Activated T-cell treated with anti-CD3 and anti-CD28 coated beads for 48 hours (primary cell): Measurements from ENCODE around the gene ARHGEF17.

ENCODE experiments used
- DNase-seq: peaks from one replicate; pipeline ENCODE4 v3.0.0-alpha.2; 2020; ENCODE audit warnings: low read depth

Gene ARHGEF17

DNA sequence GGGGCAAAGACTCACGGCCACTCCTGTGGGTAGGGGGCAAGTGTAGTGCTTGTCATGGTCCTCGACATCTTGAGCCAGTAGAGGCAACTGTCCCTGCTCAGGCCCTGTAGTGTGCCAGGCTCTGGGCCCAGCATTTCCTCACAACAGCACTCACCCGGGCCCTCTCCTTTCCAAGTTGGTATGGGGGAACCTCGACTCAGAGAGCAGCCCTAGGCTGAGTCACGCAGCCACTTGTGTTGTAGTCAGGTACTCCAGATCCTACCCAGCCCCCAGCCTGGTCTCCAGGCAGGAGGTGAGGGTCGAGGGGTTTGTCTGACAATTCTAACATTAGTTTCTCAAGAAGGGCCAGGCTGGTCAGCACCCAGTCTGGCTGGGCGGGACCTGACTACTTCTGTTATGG, 72.3 kb downstream of the ARHGEF17 start:
- DNase-seq, result no peak

DNA sequence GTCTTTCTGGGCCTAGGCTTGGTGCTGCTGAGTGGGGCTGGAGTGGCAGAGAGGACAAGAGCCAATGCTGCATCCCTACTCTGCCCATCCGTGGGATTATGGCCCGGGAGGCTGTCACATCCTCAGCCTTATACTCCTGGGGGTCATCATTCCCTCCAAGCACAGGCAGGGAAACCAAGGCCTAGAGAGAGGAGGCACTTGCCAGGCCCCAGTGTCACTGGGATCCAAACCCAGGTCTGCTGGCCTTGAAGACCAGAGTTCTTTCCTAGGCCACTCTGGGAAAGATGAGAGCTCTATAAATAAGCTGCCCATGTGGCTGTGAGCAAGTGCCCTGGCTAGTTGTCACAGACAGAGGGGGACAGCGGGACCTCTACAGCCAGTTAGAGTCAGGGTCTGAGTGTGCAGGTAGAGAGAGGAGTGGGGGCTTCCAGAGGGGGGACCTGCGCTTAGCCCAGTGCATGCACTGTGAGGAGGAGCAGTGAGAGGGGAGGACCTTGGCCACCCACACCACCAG, 72.9 kb downstream of the ARHGEF17 start:
- no peak for DNase-seq

DNA sequence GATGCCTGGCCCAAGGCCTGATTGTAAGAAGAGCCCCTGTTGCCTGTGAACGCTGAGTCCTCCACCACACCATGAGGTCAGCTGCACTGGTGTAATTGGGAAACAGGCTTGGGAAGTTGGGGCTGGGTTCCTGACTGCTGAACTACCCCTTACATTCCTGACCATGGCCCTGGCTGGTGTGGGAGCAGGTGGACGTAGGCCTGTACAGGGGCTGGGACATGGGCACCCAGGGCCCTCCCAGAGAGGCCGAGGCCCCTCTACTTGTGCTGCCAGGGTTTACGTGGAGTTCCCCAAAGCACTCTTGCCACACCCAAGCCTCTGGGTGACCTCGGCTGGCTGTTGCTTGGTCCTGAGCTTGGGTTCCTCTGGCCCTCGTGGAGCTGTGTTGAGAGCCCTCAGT, 73.5 kb downstream of the ARHGEF17 start:
- no peak for DNase-seq

DNA sequence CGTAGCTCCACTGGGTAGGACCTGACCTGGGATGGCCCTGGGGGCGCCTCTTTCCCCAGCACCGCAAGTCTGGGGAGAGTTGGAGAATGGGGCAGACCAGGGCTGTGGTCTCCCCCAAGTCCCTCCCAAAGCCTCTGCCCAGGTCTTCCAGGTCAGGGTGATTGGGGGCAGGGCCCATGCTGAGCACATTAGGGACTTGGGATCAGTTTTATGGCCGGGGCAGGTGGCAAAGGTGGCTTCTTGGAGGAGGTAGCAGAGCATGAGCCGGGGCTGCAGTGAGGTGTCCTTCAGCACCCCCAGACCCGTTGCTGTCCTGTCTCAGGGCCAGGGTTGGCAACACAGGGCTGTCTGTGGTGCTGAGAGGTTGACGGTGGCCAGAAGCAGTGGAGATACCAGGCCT, 74.1 kb downstream of the ARHGEF17 start:
- DNase-seq, result no peak

DNA sequence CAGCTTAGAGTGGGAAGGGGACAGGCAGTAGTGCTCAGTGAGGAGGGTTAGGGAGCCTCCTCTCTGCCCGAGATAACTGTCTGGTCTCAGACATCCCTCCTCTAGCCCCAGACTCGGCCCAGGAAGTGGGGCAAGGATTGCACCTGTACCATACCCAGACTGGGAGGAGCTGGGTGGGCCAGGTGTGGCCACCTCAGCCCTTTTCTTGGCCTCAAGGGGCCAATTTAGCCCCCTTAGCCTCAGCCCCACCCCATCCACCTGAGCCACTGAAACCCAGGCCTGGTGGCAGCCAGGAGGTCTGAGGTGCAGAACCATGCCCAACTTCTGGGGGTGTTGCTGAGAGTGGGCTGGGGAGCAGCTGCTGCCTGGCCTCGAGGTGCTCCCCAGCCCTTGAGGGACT, 74.7 kb downstream of the ARHGEF17 start:
- no peak for DNase-seq

DNA sequence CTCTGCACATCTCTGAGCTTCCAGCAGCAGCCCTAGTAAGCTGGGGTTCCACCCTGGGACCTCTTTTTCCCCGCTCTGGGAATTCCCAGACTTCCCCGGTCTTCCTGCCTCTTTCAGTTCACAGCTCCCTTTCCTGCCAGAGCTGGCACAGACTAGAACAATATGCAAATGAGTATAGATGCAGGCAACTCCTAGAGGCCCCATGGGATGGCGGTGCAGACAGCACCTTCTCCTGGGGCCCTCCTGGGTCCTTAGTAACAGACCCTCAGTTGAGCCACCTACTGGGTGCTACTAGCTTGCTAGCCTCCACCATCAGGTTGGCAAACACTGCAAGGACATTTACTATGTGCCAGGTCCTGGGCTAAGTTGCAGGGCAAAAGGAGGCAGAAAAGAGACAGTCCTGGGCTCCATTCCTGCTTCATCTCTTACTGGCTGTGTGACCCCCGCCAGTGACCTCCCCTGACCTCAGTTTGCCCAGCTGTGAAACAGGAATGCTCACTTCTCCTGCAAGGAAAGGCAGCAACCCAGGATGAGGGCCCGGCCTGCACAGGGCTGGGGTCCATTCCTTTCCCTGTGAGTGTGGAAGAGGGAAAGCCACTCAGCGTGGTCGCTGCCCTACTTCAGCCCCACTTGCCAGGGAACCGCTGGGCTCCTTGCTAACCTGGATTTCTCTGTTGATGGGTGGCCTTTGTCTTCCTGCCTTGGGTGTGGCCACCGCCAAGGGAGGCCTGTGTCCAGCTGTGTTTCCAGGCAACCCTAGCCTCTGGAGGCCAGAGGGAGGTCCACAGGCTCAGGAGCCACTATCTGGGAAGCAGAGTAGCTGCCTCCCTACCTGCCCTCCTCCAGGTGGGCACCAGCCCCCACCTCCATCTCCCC, 75.4 kb downstream of the ARHGEF17 start:
- no peak for DNase-seq

DNA sequence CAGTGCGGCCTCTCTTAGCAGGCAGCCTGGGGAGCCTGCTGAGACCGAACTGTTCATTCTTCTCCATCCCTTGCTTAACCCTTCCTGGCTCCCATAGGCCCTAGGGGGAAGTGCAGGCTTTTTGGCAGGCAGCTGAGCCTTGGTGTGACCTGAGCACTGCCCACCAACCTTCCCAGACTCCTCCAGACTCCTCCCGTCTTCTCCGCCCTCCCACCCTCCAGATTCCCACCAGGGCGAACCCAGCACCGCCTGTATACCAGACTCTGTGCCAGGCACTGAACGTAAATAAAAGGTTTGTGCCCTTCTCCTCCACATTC, 76.0 kb downstream of the ARHGEF17 start:
- no peak for DNase-seq

DNA sequence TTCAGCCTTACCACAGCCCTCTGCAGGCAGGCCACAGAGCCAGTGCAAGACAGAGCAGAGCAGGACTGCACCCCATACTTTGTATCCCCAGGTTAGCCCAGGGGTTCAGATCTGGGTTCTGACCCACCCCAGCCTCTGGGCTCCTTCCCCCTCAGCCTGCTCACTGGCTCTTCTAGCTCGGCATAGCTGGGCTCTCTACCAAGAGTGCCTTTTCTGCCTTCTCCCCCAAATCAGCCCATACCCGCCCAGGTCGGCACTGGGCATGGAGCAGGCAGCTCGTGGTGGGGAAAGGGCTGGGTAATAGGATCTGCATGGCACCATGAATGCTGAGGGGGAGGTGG, 76.4 kb downstream of the ARHGEF17 start:
- no peak for DNase-seq

DNA sequence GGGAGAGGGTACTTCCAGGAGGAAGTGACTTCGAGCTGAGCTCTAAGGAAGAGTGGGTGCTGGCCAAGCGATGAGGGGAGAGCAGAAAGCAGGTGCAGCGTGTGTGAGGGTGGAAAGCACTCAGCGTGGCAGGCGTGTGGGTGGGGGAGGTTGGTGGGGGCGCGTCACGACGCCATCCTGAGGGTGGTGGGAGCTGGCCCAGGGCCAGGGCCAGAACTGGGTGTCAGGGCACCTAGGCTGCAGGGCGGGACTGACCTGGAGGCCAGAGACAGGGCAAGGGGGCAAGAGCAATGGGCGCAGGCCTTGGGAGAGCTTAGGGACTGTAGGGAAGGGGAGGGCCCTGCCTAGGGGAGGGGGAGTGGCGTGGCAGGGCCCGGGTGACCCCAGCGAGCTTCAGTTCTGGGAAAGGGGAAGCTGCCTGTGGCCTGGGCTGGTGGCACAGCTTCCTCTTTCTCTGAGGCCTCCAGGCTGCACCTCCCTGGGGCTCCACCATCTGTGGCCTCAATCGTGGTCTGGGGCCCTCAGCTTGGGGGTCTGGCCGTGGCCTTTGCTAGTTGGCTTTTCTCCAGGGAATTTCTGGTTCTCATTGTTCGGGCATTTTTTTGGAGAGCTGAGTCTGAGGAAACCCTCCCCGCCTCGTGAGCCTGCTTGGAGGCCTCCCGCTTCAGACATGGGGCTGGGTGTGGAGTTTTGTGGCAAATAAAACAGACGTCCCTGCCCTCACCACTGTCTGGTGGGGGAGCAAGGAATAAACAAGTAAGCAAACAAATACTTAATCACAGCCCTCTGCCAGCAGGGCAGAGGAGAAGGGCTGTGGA, 77.0 kb downstream of the ARHGEF17 start:
- no peak for DNase-seq

DNA sequence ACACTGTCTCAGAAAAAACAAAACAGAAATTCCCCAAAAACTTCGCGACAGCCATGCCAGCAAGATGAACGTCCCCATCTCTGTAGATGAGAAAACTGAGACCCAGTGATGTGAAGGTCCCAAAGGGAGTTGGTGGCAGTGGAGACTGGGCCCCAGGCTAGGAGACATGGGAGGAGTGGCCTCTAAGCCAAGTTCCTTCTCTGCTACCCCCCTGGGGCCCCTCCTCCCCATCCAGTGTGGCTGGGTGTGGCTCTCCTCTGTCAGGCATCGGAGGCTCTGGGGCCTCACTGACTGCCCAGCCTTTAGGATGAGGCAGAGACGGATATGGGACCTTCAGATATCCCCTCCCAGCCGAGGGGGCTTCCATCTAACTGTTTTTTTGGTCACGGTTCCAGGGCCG, 77.9 kb downstream of the ARHGEF17 start:
- no peak for DNase-seq

DNA sequence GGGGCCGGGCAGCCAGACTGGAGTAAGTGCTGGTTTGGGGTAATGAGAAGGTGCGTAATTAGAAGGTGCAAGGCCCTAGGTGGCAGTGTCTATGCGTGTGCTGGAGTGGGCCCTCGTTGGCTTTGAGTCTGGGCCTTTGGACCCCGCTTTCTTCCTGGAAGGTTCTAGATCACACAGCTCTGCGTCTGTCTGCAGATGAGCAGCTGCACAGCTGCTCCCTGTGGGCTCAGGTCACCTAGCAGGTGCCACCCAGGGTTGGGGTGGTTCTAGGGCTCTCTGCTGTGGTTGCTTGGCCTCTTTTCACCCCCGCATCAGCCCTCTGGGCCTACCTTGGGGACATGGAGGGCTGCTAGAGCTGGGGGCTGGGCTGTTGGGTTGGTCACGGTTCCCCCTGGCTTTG, 78.5 kb downstream of the ARHGEF17 start:
- no peak for DNase-seq

DNA sequence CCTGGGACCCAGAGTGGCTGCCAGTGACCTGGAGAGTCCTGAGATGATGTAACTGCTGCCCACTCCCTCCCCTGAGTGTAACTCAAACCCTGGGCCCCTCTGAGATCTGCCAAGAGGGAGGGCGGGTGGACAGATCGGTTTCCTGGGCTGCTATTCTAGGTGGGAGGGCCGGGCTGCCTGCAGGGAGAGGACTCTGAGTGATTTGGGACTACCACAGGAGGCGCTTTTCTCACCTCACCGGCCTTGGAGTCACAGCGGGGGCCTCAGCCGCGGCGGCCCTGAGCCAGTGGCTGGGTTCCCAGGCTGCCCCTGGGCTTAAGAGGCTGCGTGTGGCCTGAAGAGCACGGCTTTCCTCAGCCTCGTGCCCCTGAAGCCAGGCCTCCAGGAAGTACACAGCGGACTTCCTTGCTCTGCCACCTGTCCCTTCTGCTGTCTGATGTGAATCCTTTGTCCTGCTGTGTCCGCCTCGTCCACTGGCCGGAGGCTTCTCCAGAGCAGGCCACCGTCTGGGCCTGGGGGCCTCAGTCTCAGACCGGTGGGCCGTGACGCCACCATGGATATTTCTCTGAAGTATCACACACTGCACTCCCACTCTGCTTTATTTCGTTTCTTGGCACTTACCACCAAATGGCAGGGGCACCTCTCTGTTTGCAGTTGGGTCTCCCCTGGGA, 79.7 kb downstream of the ARHGEF17 start:
- DNase-seq, result no peak

DNA sequence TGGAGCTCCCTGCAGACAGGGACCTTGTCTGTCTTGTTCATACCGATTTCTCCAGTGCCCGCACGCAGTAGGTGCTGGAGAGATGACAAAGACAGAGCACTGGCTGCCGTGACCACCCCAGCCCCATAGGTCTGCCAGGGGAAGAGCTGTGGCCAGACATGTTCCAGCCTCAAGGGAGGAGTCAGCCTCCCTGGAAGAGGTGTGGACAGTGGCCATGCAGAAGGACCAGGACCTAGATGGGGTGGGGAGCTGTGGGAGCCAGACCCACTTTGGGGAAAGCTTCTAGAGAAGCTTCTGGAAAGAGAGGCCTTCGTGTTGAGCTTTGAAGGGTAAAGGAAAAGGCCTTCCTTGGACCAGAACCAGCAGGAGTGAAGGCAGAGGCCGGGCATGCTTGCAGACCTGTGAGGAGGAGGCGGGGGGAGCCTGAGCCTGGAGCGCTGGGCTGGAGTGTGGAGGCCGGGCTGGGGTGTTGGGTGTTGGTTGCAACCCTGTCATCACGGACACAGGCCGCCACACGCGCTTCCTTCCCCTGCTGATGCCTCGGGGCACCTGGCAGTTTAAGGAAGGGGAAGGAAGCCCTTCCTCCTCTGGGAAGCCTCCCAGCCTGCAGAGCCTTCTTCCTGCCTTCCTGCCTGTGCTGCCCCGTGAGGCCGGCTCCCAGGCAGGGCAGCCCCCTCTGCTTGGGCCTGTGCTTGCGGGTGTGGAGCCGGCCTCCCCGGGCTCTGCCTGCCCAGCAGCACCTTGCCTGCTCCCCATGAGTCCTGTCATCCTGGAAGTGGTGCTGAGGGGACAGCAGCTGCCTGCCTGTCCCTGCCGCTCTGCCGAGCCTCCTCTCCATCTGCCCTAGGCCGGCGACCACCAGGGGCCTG, 80.4 kb downstream of the ARHGEF17 start:
- DNase-seq, result no peak

DNA sequence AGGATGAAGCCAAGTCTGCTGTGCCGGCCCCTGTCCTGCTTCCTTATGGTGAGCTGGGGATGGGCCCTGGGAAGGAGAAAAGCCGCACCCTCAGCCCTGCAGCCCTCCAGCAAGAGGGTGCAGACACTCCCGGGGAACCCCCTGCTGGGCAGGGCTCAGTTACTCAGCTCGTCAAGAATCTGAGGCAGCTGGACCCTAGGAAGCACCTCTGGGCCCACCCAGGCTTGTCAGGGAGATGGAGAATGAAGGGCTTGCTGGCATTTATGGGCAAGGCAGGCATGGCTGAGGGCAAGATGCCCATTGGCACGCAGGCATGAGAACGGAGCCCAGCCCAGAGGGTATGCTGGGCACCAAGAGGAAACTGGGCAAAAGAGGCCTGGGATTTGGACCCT, 81.1 kb downstream of the ARHGEF17 start:
- DNase-seq, result no peak

DNA sequence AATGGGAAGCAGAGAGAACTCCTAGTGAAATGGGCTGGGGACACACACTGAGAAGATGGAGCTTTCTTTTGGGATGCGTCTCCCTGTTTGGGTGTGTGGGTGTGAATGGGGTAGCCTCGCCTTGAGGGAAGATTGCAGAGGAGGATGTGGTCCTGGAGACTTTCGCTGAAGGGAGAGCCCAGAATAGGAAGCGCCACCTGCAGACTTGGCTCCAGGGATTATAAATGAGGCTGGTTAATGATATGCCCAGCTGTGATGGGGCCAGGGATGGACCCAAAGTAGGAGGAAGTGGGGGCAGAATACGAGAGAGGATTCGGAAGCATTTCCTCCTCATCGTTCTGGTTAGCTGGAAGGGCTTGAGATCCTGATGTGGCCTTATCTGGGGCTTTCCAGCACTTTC, 81.8 kb downstream of the ARHGEF17 start:
- DNase-seq, result no peak

DNA sequence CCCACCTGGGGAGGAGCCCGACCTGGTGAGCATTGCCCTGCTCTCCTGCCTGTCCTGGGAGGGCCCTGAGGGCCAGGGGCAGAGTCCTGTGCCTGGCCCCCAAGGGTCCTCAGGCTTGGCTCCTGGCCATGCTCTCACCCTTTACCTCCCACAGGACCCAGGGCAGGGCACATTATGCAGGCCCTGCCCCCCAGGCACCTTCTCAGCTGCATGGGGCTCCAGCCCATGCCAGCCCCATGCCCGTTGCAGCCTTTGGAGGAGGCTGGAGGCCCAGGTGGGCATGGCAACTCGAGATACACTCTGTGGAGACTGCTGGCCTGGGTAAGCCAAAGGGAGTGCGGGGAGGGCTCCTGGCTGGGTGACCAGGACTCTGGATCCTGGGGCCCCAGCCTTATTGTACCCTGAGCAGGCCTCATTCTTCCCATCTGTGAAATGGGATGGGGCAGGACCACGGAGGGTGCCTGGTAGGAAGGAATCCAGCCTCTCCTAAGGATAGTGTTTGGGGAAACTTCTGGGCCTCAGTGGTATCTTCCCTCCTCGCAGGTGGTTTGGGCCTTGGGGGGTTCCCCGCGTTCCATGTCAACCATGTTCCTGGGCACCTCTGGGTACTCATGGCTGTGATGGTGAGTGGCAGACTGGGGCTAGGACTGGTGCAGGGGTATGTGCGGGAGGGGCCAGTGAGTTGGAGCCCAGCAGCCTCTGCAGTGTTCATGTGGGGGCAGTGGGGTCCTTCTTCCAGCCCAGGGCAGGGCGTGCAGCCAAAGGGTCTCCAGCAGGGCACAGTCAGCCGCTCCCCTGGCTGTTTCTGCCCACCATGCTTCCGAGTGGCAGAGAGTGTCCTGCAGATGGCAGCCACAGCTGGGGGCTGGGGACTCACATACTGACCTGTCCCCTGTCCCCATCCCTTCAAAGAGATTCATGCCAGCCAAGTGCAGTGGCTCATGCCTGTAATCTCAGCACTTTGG, 82.8 kb downstream of the ARHGEF17 start:
- no peak for DNase-seq

DNA sequence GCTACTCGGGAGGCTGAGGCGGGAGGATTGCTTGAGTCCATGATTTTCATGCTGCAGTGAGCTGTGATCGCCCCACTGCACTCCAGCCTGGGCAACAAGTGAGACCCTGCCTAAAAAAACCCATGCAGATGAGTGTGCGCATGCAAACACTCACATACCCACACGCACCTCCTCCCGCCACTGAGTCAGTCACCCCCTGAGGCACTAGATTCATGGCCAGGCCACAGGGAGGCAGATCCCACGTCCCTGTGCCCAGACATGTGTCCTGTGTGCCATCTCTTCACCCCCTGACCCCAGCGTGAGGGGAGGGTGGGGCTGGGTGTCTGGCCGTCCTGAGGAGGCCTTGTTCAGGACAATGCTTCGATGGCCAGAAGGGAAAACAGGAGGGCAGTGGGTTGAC, 83.6 kb downstream of the ARHGEF17 start:
- DNase-seq, result no peak

DNA sequence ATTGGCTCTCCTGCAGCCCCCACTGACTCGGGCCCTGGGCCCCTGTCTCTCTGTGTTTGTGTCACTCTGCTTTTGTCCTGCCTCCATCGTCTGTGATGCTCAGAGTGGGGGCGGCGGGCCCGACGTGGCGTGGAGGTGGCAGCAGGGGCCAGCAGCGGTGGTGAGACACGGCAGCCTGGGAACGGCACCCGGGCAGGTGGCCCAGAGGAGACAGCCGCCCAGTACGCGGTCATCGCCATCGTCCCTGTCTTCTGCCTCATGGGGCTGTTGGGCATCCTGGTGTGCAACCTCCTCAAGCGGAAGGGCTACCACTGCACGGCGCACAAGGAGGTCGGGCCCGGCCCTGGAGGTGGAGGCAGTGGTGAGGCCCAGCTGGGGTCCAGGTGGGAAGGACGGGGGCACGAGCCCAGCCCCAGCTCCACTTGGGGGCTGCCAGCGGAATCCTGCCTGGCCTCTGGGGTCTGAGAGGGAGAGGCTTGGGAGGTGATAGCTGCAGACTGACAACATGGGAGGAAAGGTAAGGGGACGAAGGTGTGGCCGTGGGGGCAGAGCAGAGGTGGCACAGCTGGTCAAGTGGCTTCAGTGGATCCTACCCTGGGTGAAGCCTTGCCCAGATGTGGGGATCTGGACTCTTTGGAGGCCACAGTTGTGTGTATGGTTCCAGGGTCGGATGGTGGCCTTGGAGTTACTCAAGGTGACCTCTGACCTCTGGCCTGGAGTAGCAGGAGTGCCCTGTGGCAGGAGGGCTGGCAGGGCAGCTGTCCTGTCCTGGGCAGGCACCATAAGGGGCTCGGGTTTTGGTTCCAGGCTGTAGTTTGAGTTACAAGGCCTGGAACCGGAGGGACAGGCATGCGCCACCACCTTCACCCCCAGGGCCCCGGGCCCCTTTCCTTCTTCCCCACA, 84.3 kb downstream of the ARHGEF17 start:
- no peak for DNase-seq

DNA sequence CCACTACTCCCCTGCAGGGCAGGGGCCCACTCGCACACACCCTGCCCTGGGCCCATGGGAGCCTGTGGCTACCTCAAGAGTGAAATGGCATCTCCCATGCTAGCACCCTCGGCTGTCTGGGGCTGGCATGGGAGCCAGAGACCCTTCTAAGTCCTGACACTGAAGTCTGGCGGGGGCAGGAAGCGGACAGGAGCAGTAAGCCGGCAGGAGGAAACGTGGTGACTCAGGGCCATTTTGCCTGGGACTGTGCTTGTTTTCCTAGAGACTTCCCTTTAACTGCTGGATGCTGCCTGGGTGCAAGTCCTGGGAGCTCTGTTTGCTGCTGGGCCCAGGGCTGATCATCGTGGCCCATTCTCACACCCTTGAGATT, 84.9 kb downstream of the ARHGEF17 start:
- no peak for DNase-seq
